HS-5 (cell line): ENCODE results near the gene MAGIX.

ENCODE experiments used
- DNase-seq: peaks from one replicate; pipeline ENCODE4 v3.0.0-alpha.2; 2012; ENCODE audit warnings: low read depth

Gene MAGIX

GRCh38 chrX:49184294-49185281, 22.0 kb downstream of the MAGIX start:
- DNase-seq: peak; percentile 64

GRCh38 chrX:49186125-49187027, 23.8 kb downstream of the MAGIX start, which contains the start of gene PRICKLE3:
Gene PRICKLE3, minus strand, starts transcription at chrX:49186373. Its CDS starts 76 bp downstream, at chrX:49186297.
- no peak for DNase-seq

GRCh38 chrX:49187028-49187394, 24.5 kb downstream of the MAGIX start:
- no peak for DNase-seq

- DNase-seq: no peak
These were observed 25.0 kb downstream of the MAGIX start for GRCh38 chrX:49187526-49187925.

GRCh38 chrX:49188468-49189076, 26.0 kb downstream of the MAGIX start:
- DNase-seq: no peak

GRCh38 chrX:49189606-49190005, 27.0 kb downstream of the MAGIX start:
- DNase-seq: no peak

GRCh38 chrX:49190821-49191573, 28.4 kb downstream of the MAGIX start:
- peak; percentile 95 for DNase-seq

- no peak for DNase-seq
These were observed 29.0 kb downstream of the MAGIX start for GRCh38 chrX:49191574-49192011.

GRCh38 chrX:49192722-49193328, 30.3 kb downstream of the MAGIX start:
- DNase-seq: no peak

- no peak for DNase-seq
These were observed 31.0 kb downstream of the MAGIX start for GRCh38 chrX:49193542-49193964.

GRCh38 chrX:49197543-49198087, 35.1 kb downstream of the MAGIX start:
- no peak for DNase-seq

GRCh38 chrX:49198540-49199314, 36.2 kb downstream of the MAGIX start:
- no peak for DNase-seq

GRCh38 chrX:49199315-49199595, 36.7 kb downstream of the MAGIX start:
- no peak for DNase-seq

GRCh38 chrX:49199906-49200771, 37.6 kb downstream of the MAGIX start, which contains the start of gene SYP:
Gene SYP, minus strand, starts transcription at chrX:49200193. Its CDS starts 7 bp downstream, at chrX:49200186.
- DNase-seq: peak; percentile 33

GRCh38 chrX:49202022-49202421, 39.5 kb downstream of the MAGIX start:
- DNase-seq: no peak

GRCh38 chrX:49203536-49203935, 41.0 kb downstream of the MAGIX start:
- no peak for DNase-seq

GRCh38 chrX:49204017-49204416, 41.5 kb downstream of the MAGIX start:
- DNase-seq: no peak

- DNase-seq: no peak
These were observed 42.2 kb downstream of the MAGIX start for GRCh38 chrX:49204709-49205108.

- no peak for DNase-seq
These were observed 42.9 kb downstream of the MAGIX start for GRCh38 chrX:49205443-49205842.
